DOHH2 (cell line): ENCODE results near the gene BSDC1.
A peak's percentile ranks its signal among the peaks of the same experiment; 100 is the strongest.

Experiments used
- H3F3A ChIP-seq: fragments of 200-600 bp; sonication (generic), shearing (Covaris generic); 2 replicates; pipeline ENCODE4 v1.6.0; 2016; ENCODE audit warnings: antibody characterized with exemption, mild to moderate bottlenecking; ENCODE audit not compliant: control insufficient read depth, insufficient read depth
- H3K27ac ChIP-seq: fragments of 200-600 bp; sonication (generic); 2 replicates; pipeline ENCODE4 v1.5.1; 2014; ENCODE audit warnings: low read depth, mild to moderate bottlenecking, low read length, moderate library complexity
- H3K27me3 ChIP-seq: fragments of 200-600 bp; sonication (generic); 2 replicates; pipeline ENCODE4 v1.6.1; 2014; ENCODE audit warnings: mild to moderate bottlenecking, low read length, mixed read lengths; ENCODE audit not compliant: control insufficient read depth
- H3K36me3 ChIP-seq: fragments of 200-600 bp; sonication (generic); 2 replicates; pipeline ENCODE4 v1.6.1; 2014; ENCODE audit warnings: mild to moderate bottlenecking, low read length, moderate library complexity, mixed read lengths; ENCODE audit not compliant: control insufficient read depth
- H3K4me1 ChIP-seq: fragments of 200-600 bp; sonication (generic); 2 replicates; pipeline ENCODE4 v1.6.1; 2014; ENCODE audit warnings: mild to moderate bottlenecking, low read length, mixed read lengths; ENCODE audit not compliant: control insufficient read depth
- H3K4me2 ChIP-seq: fragments of 200-600 bp; sonication (generic); 2 replicates; pipeline ENCODE4 v1.6.0; 2014; ENCODE audit warnings: mild to moderate bottlenecking, low read length, moderate library complexity
- H3K4me3 ChIP-seq: fragments of 200-600 bp; sonication (generic); 2 replicates; pipeline ENCODE4 v1.5.1; 2014; ENCODE audit warnings: mild to moderate bottlenecking, low read length, mixed read lengths
- H3K79me2 ChIP-seq: fragments of 200-600 bp; sonication (generic); 2 replicates; pipeline ENCODE4 v1.6.1; 2014; ENCODE audit warnings: mild to moderate bottlenecking, low read length, mixed read lengths; ENCODE audit not compliant: control insufficient read depth
- H3K9me2 ChIP-seq: fragments of 200-600 bp; sonication (generic); replicated peaks from 2 replicates; pipeline ENCODE4 v1.6.1; 2014; ENCODE audit warnings: mild to moderate bottlenecking, low read length, mixed read lengths; ENCODE audit not compliant: control insufficient read depth
- H3K9me3 ChIP-seq: fragments of 200-600 bp; sonication (generic); 2 replicates; pipeline ENCODE4 v1.6.1; 2014; ENCODE audit warnings: antibody characterized with exemption, low read length, mixed read lengths; ENCODE audit not compliant: control insufficient read depth, insufficient read depth
- H4K20me1 ChIP-seq: fragments of 200-600 bp; sonication (generic); 2 replicates; pipeline ENCODE4 v1.6.0; 2014; ENCODE audit warnings: low read depth, mild to moderate bottlenecking, antibody characterized with exemption, low read length, moderate library complexity; ENCODE audit not compliant: control insufficient read depth, insufficient read depth
- EZH2phosphoT487 ChIP-seq: fragments of 200-600 bp; sonication (generic); IDR thresholded peaks from 2 replicates; pipeline ENCODE4 v1.6.1; 2017; ENCODE audit warnings: borderline replicate concordance, mild to moderate bottlenecking, antibody characterized with exemption, low read length, moderate library complexity, mixed read lengths
- TF ChIP-seq, protein P1 (sequence below): fragments of 200-600 bp; sonication (generic); IDR thresholded peaks from one replicate; pipeline ENCODE4 v1.5.1; 2014; ENCODE audit warnings: antibody characterized with exemption, mild to moderate bottlenecking, low read depth, low read length; ENCODE audit not compliant: poor library complexity, severe bottlenecking

BSDC1 gene

DNA sequence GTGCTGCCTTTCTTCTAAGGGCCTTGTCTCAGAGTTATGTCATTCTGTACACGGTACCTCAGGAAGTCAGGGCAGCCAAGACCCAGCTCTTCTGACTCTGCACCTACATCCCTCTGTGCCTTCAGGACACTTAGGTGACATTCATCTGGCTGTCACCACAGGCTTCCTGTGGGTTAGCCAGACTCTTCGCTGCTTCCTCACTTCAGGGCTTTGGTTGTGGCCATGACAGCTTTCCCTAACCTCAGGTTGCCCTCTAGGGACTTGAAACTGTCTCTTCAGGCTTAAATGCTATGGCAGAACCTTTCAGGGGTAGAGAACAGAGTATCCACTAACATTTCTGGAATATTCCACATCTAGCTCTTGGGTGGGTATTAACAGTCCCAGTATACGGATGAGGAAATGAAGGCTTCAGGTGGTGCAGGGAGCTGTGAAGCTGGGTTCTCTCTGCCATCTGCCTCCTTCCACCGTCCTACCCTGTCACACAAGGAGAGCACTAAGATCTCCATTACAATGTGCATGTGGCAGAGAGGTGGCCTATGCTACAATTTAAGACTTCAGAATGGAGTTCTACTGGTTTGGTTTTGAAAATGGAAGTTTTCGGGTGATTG, 22.0 kb downstream of the BSDC1 start:
- peaks cover 48% of the 10 kb centered on the region for H3K36me3 ChIP-seq
- no peaks in the 10 kb centered on the region for H3K9me2 ChIP-seq
- no peak overlapping the region for H3K4me2 ChIP-seq
- H3K27me3 ChIP-seq, result no peaks in the 10 kb centered on the region
- no peaks in the 10 kb centered on the region for H4K20me1 ChIP-seq
- H3K9me3 ChIP-seq, result no peaks in the 10 kb centered on the region
- H3K27ac ChIP-seq, result no peak overlapping the region
- H3F3A ChIP-seq, result no peaks in the 10 kb centered on the region
- H3K4me1 ChIP-seq, result 0 out of 2 replicates have a peak, but pooled peaks cover 3% of the 10 kb centered on the region
- TF ChIP-seq EZH2phosphoT487, result no peak
- TF ChIP-seq, protein P1, sequence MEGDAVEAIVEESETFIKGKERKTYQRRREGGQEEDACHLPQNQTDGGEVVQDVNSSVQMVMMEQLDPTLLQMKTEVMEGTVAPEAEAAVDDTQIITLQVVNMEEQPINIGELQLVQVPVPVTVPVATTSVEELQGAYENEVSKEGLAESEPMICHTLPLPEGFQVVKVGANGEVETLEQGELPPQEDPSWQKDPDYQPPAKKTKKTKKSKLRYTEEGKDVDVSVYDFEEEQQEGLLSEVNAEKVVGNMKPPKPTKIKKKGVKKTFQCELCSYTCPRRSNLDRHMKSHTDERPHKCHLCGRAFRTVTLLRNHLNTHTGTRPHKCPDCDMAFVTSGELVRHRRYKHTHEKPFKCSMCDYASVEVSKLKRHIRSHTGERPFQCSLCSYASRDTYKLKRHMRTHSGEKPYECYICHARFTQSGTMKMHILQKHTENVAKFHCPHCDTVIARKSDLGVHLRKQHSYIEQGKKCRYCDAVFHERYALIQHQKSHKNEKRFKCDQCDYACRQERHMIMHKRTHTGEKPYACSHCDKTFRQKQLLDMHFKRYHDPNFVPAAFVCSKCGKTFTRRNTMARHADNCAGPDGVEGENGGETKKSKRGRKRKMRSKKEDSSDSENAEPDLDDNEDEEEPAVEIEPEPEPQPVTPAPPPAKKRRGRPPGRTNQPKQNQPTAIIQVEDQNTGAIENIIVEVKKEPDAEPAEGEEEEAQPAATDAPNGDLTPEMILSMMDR, result peak; percentile 24
- no peak overlapping the region for H3K4me3 ChIP-seq
- no peaks in the 10 kb centered on the region for H3K79me2 ChIP-seq

DNA sequence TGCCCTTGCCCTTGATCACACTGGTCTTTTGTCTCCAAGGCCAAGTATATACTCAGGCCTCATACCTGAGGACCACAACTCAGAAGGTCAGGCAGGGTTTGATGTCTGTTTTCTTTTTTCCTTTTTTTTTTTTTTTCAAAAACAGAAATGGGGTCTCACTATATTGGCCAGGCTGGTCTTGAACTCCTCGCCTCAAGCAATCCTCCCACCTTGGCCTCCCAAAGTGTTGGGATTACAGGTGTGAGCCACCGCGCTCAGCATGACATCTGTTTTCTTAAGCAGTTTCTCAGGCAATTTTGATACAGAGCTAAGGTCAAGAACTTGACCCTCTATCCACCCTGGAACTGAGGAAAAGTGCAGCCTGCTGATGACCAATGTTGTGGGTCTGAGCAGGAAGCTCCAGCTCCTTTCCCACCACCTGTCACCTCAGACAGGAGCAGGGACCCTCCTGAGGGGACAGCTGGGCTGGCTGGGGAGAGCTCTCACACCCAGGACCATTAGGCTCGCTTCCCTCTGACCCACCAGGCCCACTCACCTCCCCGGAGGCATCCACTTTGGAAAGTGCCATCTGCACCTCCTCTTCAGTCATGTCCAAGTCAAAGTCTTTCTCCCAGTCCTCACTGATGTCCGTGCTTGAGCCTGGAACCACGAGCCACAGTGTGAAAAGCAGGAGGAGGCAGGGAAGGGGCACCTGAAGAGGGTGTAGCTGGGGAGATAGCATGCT, 26.2 kb downstream of the BSDC1 start:
- H3K27me3 ChIP-seq, result no peaks in the 10 kb centered on the region
- H3K4me2 ChIP-seq, result no peak overlapping the region
- H3K9me3 ChIP-seq, result no peaks in the 10 kb centered on the region
- peaks cover 3% of the 10 kb centered on the region; the same call in 1 of the 2 replicates for H3K4me1 ChIP-seq
- no peaks in the 10 kb centered on the region for H4K20me1 ChIP-seq
- H3K9me2 ChIP-seq, result no peaks in the 10 kb centered on the region
- H3F3A ChIP-seq, result peaks cover 7% of the 10 kb centered on the region
- no peak overlapping the region for H3K27ac ChIP-seq
- TF ChIP-seq EZH2phosphoT487, result no peak
- H3K36me3 ChIP-seq, result peaks cover 38% of the 10 kb centered on the region
- no peaks in the 10 kb centered on the region for H3K79me2 ChIP-seq
- no peak overlapping the region for H3K4me3 ChIP-seq

DNA sequence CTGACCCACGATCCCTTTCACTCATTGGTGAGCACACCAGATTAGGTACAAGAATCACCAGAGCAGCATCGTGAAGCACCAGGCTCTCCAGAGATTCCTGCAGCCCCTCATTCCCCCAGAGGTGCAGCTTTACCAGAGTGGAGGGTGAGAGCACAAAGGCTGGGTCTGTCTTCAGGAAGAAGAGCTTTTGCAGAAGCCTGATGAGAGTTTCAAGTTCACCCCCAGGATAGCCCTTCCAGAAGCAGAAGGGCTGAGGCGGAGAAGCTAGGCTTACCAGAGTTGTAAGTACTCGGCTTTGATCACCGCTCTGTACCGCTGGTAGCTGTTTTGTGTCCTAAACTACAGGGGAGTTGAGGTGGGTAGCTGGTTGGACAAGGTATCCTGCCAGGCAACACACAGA, 28.8 kb downstream of the BSDC1 start:
- Histone ChIP-seq H3K79me2 (no peaks in the 10 kb centered on the region), H3K4me1 (peaks cover 13% of the 10 kb centered on the region), H4K20me1 (no peaks in the 10 kb centered on the region), H3K27me3 (no peaks in the 10 kb centered on the region), H3K9me2 (no peaks in the 10 kb centered on the region), H3K9me3 (no peaks in the 10 kb centered on the region), H3K27ac (no peak overlapping the region), H3F3A (peaks cover 11% of the 10 kb centered on the region), H3K36me3 (peaks cover 26% of the 10 kb centered on the region), H3K4me2 (no peak overlapping the region), H3K4me3 (no peak overlapping the region)
- TF ChIP-seq, protein P1, result no peak
- TF ChIP-seq EZH2phosphoT487, result no peak

DNA sequence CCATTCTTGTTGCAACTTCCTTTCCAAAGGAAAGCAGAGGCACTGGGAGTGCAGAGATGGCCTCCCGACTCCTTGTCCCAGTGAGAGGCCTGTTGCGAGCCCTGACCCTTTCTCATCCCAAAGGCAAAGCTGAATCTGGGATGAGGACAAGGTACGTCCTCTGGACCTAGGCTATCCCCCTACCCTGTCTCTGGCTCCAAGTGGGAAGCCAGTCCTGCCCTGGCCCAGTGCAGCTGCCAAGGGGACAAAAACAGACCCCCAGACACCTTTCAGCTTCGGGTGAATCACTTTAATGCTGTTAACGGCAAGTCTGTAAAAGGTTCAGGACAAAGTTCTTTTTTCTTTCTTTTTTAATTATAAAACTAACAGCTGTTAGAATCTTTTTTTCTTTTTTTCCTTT, 29.4 kb downstream of the BSDC1 start:
- H4K20me1 ChIP-seq, result no peaks in the 10 kb centered on the region
- H3K36me3 ChIP-seq, result peaks cover 26% of the 10 kb centered on the region
- no peaks in the 10 kb centered on the region for H3K79me2 ChIP-seq
- H3K9me2 ChIP-seq, result no peaks in the 10 kb centered on the region
- no peak overlapping the region for H3K4me3 ChIP-seq
- peaks cover 19% of the 10 kb centered on the region for H3K4me1 ChIP-seq
- no peak overlapping the region for H3K27ac ChIP-seq
- H3K4me2 ChIP-seq, result no peak overlapping the region
- no peaks in the 10 kb centered on the region for H3K9me3 ChIP-seq
- peaks cover 11% of the 10 kb centered on the region for H3F3A ChIP-seq
- no peaks in the 10 kb centered on the region for H3K27me3 ChIP-seq
- TF ChIP-seq, protein P1, result no peak
- no peak for TF ChIP-seq EZH2phosphoT487
